ENCODE data around the gene PTGR2.

DNA sequence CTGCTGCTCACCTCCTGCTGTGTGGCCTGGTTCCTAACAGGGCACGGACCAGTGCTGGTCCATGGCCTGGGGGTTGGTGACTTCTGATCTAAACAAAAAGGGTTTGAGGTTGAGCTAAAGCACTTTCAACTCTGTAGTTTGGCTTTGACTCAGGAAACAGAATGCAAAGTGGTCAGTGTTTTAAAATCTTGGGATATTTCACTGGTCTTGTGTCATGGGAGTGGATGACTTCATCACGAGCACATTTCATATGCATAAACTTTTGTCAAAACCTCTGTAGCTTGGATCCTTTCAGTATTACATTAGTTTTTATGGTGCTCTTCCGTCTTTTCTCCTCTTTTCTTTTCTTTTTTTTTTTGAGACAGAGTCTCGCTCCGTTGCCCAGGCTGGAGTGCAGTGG is 72.7 kb downstream of the PTGR2 start:
- TF ChIP-seq, protein P1, sequence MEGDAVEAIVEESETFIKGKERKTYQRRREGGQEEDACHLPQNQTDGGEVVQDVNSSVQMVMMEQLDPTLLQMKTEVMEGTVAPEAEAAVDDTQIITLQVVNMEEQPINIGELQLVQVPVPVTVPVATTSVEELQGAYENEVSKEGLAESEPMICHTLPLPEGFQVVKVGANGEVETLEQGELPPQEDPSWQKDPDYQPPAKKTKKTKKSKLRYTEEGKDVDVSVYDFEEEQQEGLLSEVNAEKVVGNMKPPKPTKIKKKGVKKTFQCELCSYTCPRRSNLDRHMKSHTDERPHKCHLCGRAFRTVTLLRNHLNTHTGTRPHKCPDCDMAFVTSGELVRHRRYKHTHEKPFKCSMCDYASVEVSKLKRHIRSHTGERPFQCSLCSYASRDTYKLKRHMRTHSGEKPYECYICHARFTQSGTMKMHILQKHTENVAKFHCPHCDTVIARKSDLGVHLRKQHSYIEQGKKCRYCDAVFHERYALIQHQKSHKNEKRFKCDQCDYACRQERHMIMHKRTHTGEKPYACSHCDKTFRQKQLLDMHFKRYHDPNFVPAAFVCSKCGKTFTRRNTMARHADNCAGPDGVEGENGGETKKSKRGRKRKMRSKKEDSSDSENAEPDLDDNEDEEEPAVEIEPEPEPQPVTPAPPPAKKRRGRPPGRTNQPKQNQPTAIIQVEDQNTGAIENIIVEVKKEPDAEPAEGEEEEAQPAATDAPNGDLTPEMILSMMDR (IDR thresholded peaks at IDR 0.05; ENCODE audit: low read depth, low read length), result no peak
- TF ChIP-seq EZH2phosphoT487 (IDR thresholded peaks at IDR 0.05; ENCODE audit: low read depth), result no peak
